CD14-positive monocyte (primary cell): ENCODE measurements around the gene ATG4C. TPM values are rescaled to one million over a fixed set of nuclear protein-coding genes. Genes with fewer than 3 reads are reported as not detected.
A peak's percentile ranks its signal among the peaks of the same experiment; 100 is the strongest.

Experiments used
- DNase-seq, 3 donors: peaks; one replicate each; pipeline ENCODE4 v3.0.0-alpha.2; 2011 to 2022
- H2AFZ ChIP-seq: 2 replicates; pipeline ENCODE4 v1.6.0; 2012; ENCODE audit warnings: mild to moderate bottlenecking, low read depth, low read length, inconsistent platforms; ENCODE audit not compliant: insufficient read depth, poor library complexity, severe bottlenecking
- H3K27ac ChIP-seq, 2 donors: 1 replicate in 1 of 2; 2 replicates in 1 of 2; pipeline ENCODE4 v1.5.1; 2012 to 2013; ENCODE audit warnings: low read length in 2 of 2, control low read depth in 1 of 2, inconsistent platforms in 1 of 2, low read depth in 1 of 2, mild to moderate bottlenecking in 1 of 2
- H3K27me3 ChIP-seq, 2 donors: one replicate each; pipeline versions ENCODE4 v1.6.0 to v1.6.1; 2011 to 2013; ENCODE audit warnings: low read length in 2 of 2; ENCODE audit not compliant: control insufficient read depth in 2 of 2, insufficient read depth in 2 of 2
- H3K36me3 ChIP-seq, 2 donors: replicated peaks in 1 of 2; 1 replicate in 1 of 2; 2 replicates in 1 of 2; pipeline versions ENCODE4 v1.5.1 to v1.6.1; 2012 to 2013; ENCODE audit warnings: low read length in 2 of 2, control low read depth in 1 of 2, inconsistent platforms in 1 of 2, mild to moderate bottlenecking in 1 of 2; ENCODE audit not compliant: insufficient read depth in 2 of 2, control insufficient read depth in 1 of 2
- H3K4me1 ChIP-seq, 2 donors: 1 replicate in 1 of 2; 2 replicates in 1 of 2; pipeline versions ENCODE4 v1.5.1 to v1.6.1; 2012 to 2013; ENCODE audit warnings: low read length in 2 of 2, control low read depth in 1 of 2, inconsistent platforms in 1 of 2, mild to moderate bottlenecking in 1 of 2, moderate library complexity in 1 of 2; ENCODE audit not compliant: insufficient read depth in 2 of 2, control insufficient read depth in 1 of 2
- H3K4me2 ChIP-seq: replicated peaks from 2 replicates; pipeline ENCODE3; 2012; ENCODE audit warnings: low read length, moderate library complexity, mild to moderate bottlenecking; ENCODE audit not compliant: poor library complexity, severe bottlenecking; ENCODE audit errors: extremely low read depth
- H3K4me3 ChIP-seq, 3 experiments: fragments of 200-600 bp in 1 of 3; sonication (generic) in 1 of 3; replicated peaks in 1 of 3; 1 replicate in 2 of 3; 2 replicates in 1 of 3; pipeline ENCODE4 v1.5.1; 2011 to 2013; ENCODE audit warnings: low read length in 3 of 3, mild to moderate bottlenecking in 3 of 3, control low read depth in 2 of 3, low read depth in 2 of 3, inconsistent platforms in 1 of 3, moderate library complexity in 1 of 3
- H3K79me2 ChIP-seq: 2 replicates; pipeline ENCODE4 v1.6.0; 2012; ENCODE audit warnings: mild to moderate bottlenecking, control low read depth, inconsistent platforms, low read length, moderate library complexity; ENCODE audit not compliant: insufficient read depth
- H3K9ac ChIP-seq: 2 replicates; pipeline ENCODE4 v1.6.0; 2017; ENCODE audit warnings: low read length, mild to moderate bottlenecking; ENCODE audit not compliant: insufficient read depth, poor library complexity, severe bottlenecking
- H3K9me3 ChIP-seq, 2 donors: replicated peaks in 1 of 2; 1 replicate in 1 of 2; 2 replicates in 1 of 2; pipeline versions ENCODE4 v1.5.1 to v1.6.1; 2012 to 2013; ENCODE audit warnings: low read length in 2 of 2, control low read depth in 1 of 2; ENCODE audit not compliant: control insufficient read depth in 1 of 2, insufficient read depth in 1 of 2
- H4K20me1 ChIP-seq: 2 replicates; pipeline ENCODE4 v1.6.0; 2012; ENCODE audit warnings: mild to moderate bottlenecking, low read length, control low read depth, moderate library complexity; ENCODE audit not compliant: insufficient read depth
- H3K27ac Mint-ChIP-seq, 7 donors: one replicate each; pipeline ENCODE4 v1.8.0; 2020; ENCODE audit warnings: mild to moderate bottlenecking in 7 of 7, mixed read lengths in 7 of 7, moderate library complexity in 6 of 7, inconsistent platforms in 2 of 7
- H3K27me3 Mint-ChIP-seq, 3 donors: one replicate each; pipeline ENCODE4 v1.8.0; 2021 to 2022; ENCODE audit warnings: low read depth in 3 of 3, mild to moderate bottlenecking in 3 of 3, mixed read lengths in 3 of 3, moderate library complexity in 3 of 3, inconsistent platforms in 1 of 3
- H3K36me3 Mint-ChIP-seq, 2 donors: one replicate each; pipeline ENCODE4 v1.8.0; 2020; ENCODE audit warnings: mixed read lengths in 2 of 2, inconsistent platforms in 1 of 2, mild to moderate bottlenecking in 1 of 2
- H3K4me1 Mint-ChIP-seq: one replicate; pipeline ENCODE4 v1.8.0; 2020; ENCODE audit warnings: mild to moderate bottlenecking, mixed read lengths
- H3K4me3 Mint-ChIP-seq, 2 donors: one replicate each; pipeline ENCODE4 v1.8.0; 2020; ENCODE audit warnings: mild to moderate bottlenecking in 2 of 2, mixed read lengths in 2 of 2, moderate library complexity in 1 of 2
- H3K9me3 Mint-ChIP-seq, 7 donors: one replicate each; pipeline ENCODE4 v1.8.0; 2020 to 2022; ENCODE audit warnings: mixed read lengths in 7 of 7, mild to moderate bottlenecking in 6 of 7, moderate library complexity in 6 of 7, inconsistent platforms in 2 of 7
- CTCF ChIP-seq: fragments of 200-600 bp; IDR thresholded peaks from one replicate; pipeline ENCODE4 v1.8.0; 2022; ENCODE audit warnings: antibody characterized with exemption, mild to moderate bottlenecking
- WGBS: methylation state at CpG from one replicate; pipeline ENCODE4 v1.1.5; 2013; ENCODE audit warnings: missing lambda C conversion rate; ENCODE audit not compliant: insufficient coverage; 5-methylcytosine and 5-hydroxymethylcytosine counted together
- intact Hi-C, 2 donors: fragments of 100-400 bp; cut with micrococcal nuclease; formaldehyde crosslinking; loops; one replicate each; pipeline versions ENCODE4 v1.15.0 to v1.15.1; 2023
- polyA plus RNA-seq, 3 donors: library from polyadenylated mRNA; depleted of rRNA in 1 of 3; unstranded in 2 of 3; stranded (reverse) in 1 of 3; fragments of 300-500 nt in 2 of 3; fragments of >200 nt in 1 of 3; fragmentation: Illumina TruSeq in 2 of 3; gene quantifications; 1 replicate in 2 of 3; 2 replicates in 1 of 3; pipeline ENCODE4 v1.2.3, GENCODE V29; 2012 to 2021

ATG4C gene
- polyA plus RNA-seq, 3 donors = 5.7 to 19.1 (median 17.5) TPM

DNA sequence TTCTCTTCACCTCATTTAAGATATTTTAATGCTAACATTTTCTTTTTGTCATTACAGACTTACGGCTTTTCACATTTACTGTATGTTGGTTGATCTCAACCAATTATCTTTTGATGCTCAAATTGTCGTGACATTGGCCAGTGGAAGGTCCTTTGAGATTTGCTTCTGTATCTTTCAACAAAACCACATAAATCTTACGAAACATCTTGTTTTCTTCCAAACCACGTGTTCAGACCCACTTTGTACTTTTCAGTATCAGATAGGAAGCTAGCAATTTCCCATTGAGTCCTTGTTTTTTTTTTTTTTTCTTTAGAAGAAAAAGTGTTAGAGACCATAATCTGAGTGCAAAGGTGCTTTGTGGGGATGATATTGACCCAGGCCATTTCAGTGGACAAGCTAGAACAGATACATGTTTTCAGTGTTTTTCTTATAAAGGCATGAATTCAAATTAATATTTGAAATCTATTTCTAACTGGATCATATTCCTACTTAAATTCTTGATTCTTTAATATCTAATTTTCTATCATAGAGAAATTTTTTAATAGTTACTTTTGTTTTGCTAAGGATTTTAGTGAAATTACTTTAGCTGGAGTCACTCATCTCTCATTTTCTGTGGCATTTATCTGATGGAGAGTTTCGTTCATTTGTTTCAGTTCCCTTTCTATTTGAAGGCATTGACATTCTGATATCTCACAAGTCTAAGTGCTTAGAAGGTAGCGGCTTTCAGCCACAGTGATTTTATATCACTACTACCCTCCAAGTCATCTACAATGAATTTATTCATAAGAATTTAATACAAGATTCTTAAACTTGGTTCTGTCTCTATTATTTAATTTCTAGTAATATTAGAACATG lies 26.7 kb downstream of the ATG4C start:
- H3K27me3 ChIP-seq = no peaks in the 10 kb centered on the region
- no peak for TF ChIP-seq CTCF
- H2AFZ ChIP-seq = no peak overlapping the region
- peaks cover 10 to 16% of the 10 kb centered on the region in 2 donors for H3K4me1 ChIP-seq
- Mint-ChIP-seq H3K27ac (peak overlapping the region in 2 of 7 donors; percentile 43 to 52), H3K4me3 (no peak overlapping the region), H3K36me3 (peaks cover 44 to 55% of the 10 kb centered on the region in 2 donors), H3K9me3 (peaks cover 0 to 5% (median 2%) of the 10 kb centered on the region in 7 donors), H3K27me3 (no peaks in the 10 kb centered on the region), H3K4me1 (peaks cover 4% of the 10 kb centered on the region)
- H3K9me3 ChIP-seq = no peaks in the 10 kb centered on the region
- no peak overlapping the region for H3K4me3 ChIP-seq
- H3K4me2 ChIP-seq = peak overlapping the region; percentile 43
- peak overlapping the region in 1 of 2 donors; percentile 14 for H3K27ac ChIP-seq
- WGBS = no CpG with 5 or more reads among the region's 6 CpGs
- H3K36me3 ChIP-seq = peaks cover 12 to 32% of the 10 kb centered on the region in 2 donors
- DNase-seq = no peak
- H4K20me1 ChIP-seq = no peaks in the 10 kb centered on the region
- intact Hi-C loops = no loop called here
- H3K79me2 ChIP-seq = no peaks in the 10 kb centered on the region
- no peak overlapping the region for H3K9ac ChIP-seq

GRCh38 chr1:62823556-62823955 lies 39.6 kb downstream of the ATG4C start:
- Mint-ChIP-seq H3K27me3 (no peaks in the 10 kb centered on the region), H3K27ac (no peak overlapping the region), H3K4me1 (no peaks in the 10 kb centered on the region), H3K36me3 (peaks cover 47 to 60% of the 10 kb centered on the region in 2 donors), H3K4me3 (no peak overlapping the region), H3K9me3 (peaks cover 0 to 5% (median 2%) of the 10 kb centered on the region in 7 donors)
- H3K36me3 ChIP-seq = peaks cover 11 to 62% of the 10 kb centered on the region in 2 donors
- H3K4me1 ChIP-seq = no peaks in the 10 kb centered on the region
- no CpG with 5 or more reads among the region's 4 CpGs for WGBS
- no peak overlapping the region for H3K9ac ChIP-seq
- no peaks in the 10 kb centered on the region for H3K9me3 ChIP-seq
- intact Hi-C loops = no loop called here
- H3K4me2 ChIP-seq = no peak overlapping the region
- TF ChIP-seq CTCF = no peak
- H2AFZ ChIP-seq = no peak overlapping the region
- no peaks in the 10 kb centered on the region for H3K27me3 ChIP-seq
- H3K27ac ChIP-seq = no peak overlapping the region
- no peak for DNase-seq
- no peaks in the 10 kb centered on the region for H4K20me1 ChIP-seq
- no peak overlapping the region for H3K4me3 ChIP-seq
- no peaks in the 10 kb centered on the region for H3K79me2 ChIP-seq
